HG03060 (cell line): Measurements from ENCODE around the gene NOC4L.
"Not testable (repeated sequence)": the region's sequence is repeated elsewhere in the genome, so short reads cannot be mapped to it uniquely, and the experiment has no call there.

ENCODE experiments used
- ATAC-seq: cut with Tn5 transposase; IDR thresholded peaks from one replicate; pipeline ENCODE4 v1.9.1; 2021; ENCODE audit warnings: low read depth, moderate number of reproducible peaks; ENCODE audit not compliant: unreplicated experiment

The NOC4L gene

GRCh38 chr12:132191715-132192553 lies 47.7 kb downstream of the NOC4L start:
- no peak for ATAC-seq

- no peak for ATAC-seq
These were observed 49.8 kb downstream of the NOC4L start for GRCh38 chr12:132194056-132194455.

DNA sequence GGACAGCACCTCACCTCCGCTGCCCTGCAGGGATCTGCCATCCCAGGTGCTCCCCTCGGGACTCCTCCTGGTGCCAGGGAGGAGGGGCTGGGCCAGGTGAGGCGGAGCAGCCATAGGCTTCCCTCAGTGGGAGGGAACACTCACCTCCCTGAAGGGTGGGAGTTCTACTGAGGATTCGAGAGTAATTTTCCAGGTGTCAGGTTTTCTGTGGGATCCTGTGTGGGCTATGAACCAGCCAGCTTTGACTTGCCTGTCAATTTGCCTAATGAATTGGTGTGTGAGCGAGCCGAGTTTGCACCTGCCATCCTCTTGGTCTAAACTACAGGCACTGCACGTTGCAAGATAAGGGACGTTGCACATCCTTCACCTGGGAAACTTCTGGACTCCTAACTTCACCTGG lies 50.3 kb downstream of the NOC4L start:
- ATAC-seq = no peak

DNA sequence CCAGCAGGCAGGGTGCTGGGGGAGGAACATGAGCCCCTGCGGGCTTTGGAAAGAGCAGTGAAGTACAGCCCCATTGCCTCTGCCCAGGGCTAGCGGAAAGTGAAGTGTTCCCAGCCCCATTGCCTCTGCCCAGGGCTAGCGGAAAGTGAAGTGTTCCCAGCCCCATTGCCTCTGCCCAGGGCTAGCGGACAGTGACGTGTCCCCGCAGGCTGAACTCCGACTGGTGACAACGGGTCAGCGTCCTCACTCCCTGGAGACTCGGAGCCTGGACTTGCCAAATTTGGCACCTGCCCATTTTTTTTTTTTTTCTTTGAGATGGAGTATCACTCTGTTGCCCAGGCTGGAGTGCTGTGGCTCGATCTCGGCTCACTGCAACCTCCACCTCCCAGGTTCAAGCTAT lies 51.0 kb downstream of the NOC4L start:
- ATAC-seq = not testable (repeated sequence)

GRCh38 chr12:132196038-132196872 lies 52.0 kb downstream of the NOC4L start:
- no peak for ATAC-seq

DNA sequence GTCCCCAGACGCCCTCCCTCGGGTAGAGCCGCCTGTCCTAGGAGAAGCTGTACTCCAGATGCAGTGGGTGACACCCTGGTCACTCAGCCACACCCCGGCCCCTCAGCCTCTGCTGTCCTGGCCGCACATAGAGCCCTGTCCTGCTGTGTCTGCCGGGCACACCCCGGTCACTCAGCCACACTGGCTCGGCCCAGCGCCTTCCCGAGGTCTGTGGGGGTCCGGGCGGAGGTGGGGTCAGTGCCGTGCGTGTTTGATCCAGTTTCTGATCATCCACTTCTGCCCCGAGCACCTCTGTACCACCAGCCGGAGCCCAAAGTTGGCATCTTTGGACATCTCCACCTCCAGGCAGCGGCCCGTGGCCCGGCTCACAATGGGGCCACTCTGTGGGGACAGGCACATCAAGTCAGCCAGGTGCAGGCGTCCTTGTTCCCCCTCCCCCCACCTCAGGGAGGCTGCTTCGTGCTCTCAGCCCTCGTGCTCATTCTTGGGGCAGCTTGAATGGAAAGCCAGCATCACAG lies 52.7 kb downstream of the NOC4L start:
- ATAC-seq = no peak

- no peak for ATAC-seq
These were observed 53.5 kb downstream of the NOC4L start for GRCh38 chr12:132197581-132198354.

- no peak for ATAC-seq
These were observed 54.8 kb downstream of the NOC4L start for GRCh38 chr12:132199101-132199500.

DNA sequence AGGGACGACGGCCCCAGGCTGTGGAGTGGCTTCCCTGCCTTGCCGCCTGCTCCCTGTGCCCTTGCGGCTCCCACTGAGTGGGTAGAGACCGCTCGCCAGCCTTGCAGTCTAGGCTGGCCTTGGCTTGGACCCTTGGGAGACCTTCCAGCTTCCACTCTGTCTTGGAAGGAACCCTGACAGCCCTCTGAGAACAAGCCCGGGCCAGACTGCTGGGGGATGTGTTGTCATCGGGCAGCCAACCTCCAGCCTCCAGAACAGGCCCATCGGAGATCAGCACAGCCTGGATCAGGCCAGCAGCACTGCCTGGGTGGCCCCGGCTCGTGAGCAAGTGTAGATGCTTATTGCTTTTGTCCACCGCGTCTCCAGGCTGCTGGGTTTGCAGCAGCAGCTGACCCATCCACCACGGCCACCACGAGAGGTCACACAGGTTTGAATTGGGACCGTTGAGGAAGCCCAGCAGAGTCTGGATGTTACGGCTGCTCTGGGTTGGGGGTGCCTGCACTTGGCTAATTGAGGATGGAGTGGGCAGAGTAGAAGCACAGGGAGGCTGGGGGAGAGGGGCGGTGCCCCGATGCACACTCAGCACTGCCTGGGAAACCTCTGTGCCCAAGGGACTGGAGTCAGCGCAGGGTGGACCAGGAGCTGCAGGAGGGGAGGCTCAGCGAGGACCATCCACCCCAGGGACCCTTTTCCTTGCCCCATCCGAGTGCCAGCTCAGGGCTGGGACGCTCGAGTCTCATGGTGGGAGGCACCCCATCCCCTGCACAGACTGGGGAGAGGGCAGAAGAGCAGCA lies 55.5 kb downstream of the NOC4L start:
- ATAC-seq = no peak

GRCh38 chr12:132200800-132201199 lies 56.5 kb downstream of the NOC4L start:
- no peak for ATAC-seq

- ATAC-seq = no peak
These were observed 57.3 kb downstream of the NOC4L start for GRCh38 chr12:132201391-132202120.
